Body of pancreas (tissue), 4 donors: Measurements from ENCODE around the gene CD164L2. TPM values are rescaled to one million over a fixed set of nuclear protein-coding genes. Genes with fewer than 3 reads are reported as not detected.

Experiments used
- ATAC-seq: fragments of 150-250 bp; one replicate; pipeline ENCODE4 v1.9.1; 2016
- DNase-seq, 4 donors: peaks; one replicate each; pipeline ENCODE4 v3.0.0-alpha.2; 2019
- H3K27ac ChIP-seq, 4 donors: fragments of 200-600 bp; sonication (generic); 1 replicate in 3 of 4; 2 replicates in 1 of 4; pipeline versions ENCODE4 v1.5.1 to v1.6.1; 2016 to 2019; ENCODE audit warnings: mild to moderate bottlenecking in 1 of 4, mixed read lengths in 1 of 4, moderate library complexity in 1 of 4
- H3K27me3 ChIP-seq, 2 donors: fragments of 200-600 bp; sonication (generic); one replicate each; pipeline ENCODE4 v1.6.0; 2016; ENCODE audit warnings: mild to moderate bottlenecking in 1 of 2
- H3K36me3 ChIP-seq, 2 donors: fragments of 200-600 bp; sonication (generic); replicated peaks in 1 of 2; 2 replicates each; pipeline ENCODE4 v1.5.1; 2016; ENCODE audit warnings: low read depth in 2 of 2; ENCODE audit not compliant: insufficient read depth in 1 of 2
- H3K4me1 ChIP-seq: fragments of 200-600 bp; sonication (generic); one replicate; pipeline ENCODE4 v1.6.0; 2016
- H3K4me3 ChIP-seq, 2 donors: fragments of 200-600 bp; sonication (generic); 1 replicate in 1 of 2; 2 replicates in 1 of 2; pipeline ENCODE4 v1.5.1; 2016 to 2019
- H3K9me3 ChIP-seq, 3 donors: fragments of 200-600 bp; sonication (generic); 1 replicate in 2 of 3; 2 replicates in 1 of 3; pipeline ENCODE4 v1.5.1; 2016
- POLR2A ChIP-seq, 3 donors: fragments of 450-650 bp; IDR thresholded peaks; one replicate each; pipeline ENCODE4 v1.6.1; 2016; ENCODE audit warnings: antibody characterized with exemption in 3 of 3, mild to moderate bottlenecking in 2 of 3
- WGBS, 2 donors: methylation state at CpG; one replicate each; pipeline ENCODE4 v1.1.5; 2017; 5-methylcytosine and 5-hydroxymethylcytosine counted together
- intact Hi-C: fragments of 100-400 bp; cut with DNase I; formaldehyde crosslinking; loops from one replicate; pipeline ENCODE4 v1.15.1; 2023
- total RNA-seq, 2 donors: library from RNA; depleted of rRNA; stranded (reverse); fragments of >200 nt; gene quantifications; one replicate each; pipeline ENCODE4 v1.1.0, GENCODE V29; 2016
- TF ChIP-seq, protein P1 (sequence below), 7 experiments: fragments of 450-650 bp in 4 of 7; fragments of 200-600 bp in 3 of 7; sonication (generic) in 3 of 7; IDR thresholded peaks; one replicate each; pipeline ENCODE4 v1.5.1; 2016 to 2019; ENCODE audit warnings: antibody characterized with exemption in 7 of 7

CD164L2 gene
- total RNA-seq, 2 donors from 2014 or later: 1.3 TPM; not detected in 1

DNA sequence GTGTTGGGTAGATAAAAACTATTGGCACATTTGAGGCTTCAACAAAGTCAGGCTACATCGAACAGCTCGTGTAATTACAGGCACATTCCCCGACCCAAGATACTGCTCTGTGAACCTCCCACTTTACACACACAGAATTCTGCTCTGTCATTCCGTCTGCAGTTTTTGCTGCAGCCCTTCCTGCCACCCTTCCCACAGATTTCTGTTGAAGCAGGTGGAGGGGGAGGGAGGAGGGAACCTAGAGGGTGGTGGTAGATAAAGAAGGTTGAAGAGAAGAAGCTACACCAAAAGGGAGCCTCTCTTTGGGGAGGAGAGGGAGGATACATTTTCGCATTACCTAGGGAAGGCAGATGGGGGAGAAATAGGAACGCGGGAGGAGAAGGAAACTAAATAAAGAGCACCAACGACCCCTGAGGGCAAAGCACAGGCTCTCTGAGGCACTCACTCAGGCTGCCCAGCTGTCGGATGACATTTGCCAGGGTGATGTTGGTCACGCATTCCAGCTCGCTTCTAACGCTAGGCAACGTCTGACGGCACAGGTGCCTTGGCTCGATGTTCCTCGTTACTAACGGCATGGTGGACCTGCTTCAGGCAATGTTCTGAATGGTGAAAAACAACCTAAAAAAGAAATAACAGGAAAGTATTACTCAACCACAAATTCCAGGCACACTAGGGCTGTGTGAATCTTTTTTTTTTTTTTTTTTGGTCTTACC is 45.3 kb upstream of the CD164L2 start:
- ATAC-seq (peak; percentile 40), DNase-seq (peak in 2 of 4 donors; percentile 21 to 43)
- Histone ChIP-seq H3K9me3 (no peaks in the 10 kb centered on the region), H3K4me3 (no peak overlapping the region), H3K4me1 (peaks cover 25% of the 10 kb centered on the region), H3K36me3 (peaks cover 0 to 12% of the 10 kb centered on the region in 2 donors), H3K27me3 (no peaks in the 10 kb centered on the region), H3K27ac (peak overlapping the region in 2 of 4 donors; percentile 29 to 50)
- 50 to 68% methylated on average over 17 of the region's 17 CpGs for WGBS, 2 donors
- intact Hi-C loops: no loop called here
- TF ChIP-seq, protein P1, sequence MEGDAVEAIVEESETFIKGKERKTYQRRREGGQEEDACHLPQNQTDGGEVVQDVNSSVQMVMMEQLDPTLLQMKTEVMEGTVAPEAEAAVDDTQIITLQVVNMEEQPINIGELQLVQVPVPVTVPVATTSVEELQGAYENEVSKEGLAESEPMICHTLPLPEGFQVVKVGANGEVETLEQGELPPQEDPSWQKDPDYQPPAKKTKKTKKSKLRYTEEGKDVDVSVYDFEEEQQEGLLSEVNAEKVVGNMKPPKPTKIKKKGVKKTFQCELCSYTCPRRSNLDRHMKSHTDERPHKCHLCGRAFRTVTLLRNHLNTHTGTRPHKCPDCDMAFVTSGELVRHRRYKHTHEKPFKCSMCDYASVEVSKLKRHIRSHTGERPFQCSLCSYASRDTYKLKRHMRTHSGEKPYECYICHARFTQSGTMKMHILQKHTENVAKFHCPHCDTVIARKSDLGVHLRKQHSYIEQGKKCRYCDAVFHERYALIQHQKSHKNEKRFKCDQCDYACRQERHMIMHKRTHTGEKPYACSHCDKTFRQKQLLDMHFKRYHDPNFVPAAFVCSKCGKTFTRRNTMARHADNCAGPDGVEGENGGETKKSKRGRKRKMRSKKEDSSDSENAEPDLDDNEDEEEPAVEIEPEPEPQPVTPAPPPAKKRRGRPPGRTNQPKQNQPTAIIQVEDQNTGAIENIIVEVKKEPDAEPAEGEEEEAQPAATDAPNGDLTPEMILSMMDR (IDR thresholded peaks at IDR 0.05): no peak
- TF ChIP-seq POLR2A (IDR thresholded peaks at IDR 0.05): no peak

DNA sequence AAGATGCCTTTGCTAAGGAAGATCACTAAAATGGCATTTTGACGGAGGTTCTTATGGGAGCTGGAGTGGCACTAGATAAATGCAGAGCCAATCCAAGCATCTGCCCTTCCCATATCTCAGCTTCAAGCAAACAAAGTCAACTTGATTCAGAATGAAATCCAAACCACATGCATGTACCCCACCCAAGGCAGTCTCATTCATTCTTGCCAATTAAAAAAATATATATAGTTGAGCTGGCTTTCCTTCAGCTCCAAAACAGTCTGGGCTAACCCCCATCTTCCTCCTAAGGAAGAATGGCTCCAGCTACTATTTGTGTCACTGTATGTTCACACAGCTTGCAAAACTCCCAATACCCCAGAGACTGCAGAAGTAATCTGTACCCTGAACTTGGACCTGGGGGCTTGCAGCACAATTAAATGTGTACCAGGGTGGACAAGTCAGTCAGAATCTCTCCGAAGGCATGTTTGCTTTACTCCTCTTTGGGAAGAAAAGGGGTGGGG is 44.7 kb upstream of the CD164L2 start:
- peaks cover 0 to 12% of the 10 kb centered on the region in 2 donors for H3K36me3 ChIP-seq
- peaks cover 19% of the 10 kb centered on the region for H3K4me1 ChIP-seq
- ATAC-seq: no peak
- 41 to 52% methylated on average over 2 of the region's 2 CpGs for WGBS, 2 donors
- intact Hi-C loops: no loop called here
- no peaks in the 10 kb centered on the region for H3K27me3 ChIP-seq
- TF ChIP-seq, protein P1 (IDR thresholded peaks at IDR 0.05): no peak
- no peak for TF ChIP-seq POLR2A (IDR thresholded peaks at IDR 0.05)
- H3K4me3 ChIP-seq: no peak overlapping the region
- peak overlapping the region in 2 of 4 donors; percentile 29 to 50 for H3K27ac ChIP-seq
- DNase-seq: no peak
- H3K9me3 ChIP-seq: no peaks in the 10 kb centered on the region

DNA sequence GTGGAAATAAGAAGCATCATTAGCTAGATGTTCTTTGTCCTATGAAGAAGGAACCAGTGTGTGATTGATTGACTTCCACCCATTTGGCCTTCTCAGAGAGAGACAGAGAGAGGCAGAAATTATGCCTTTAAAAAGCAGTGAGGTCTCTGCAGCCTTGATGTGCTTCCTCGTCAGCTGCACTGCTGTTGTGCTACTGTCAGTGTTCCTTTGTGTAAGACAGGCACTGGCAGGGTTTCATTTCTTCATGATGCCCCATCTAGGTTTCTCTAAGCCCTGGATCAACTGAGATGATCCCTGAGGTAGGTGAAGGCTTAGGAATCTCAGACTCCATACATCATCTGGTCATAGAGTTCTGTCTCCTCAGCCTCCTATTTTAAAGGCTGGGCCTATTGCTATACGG is 44.2 kb upstream of the CD164L2 start:
- H3K4me3 ChIP-seq: no peak overlapping the region
- peaks cover 0 to 12% of the 10 kb centered on the region in 2 donors for H3K36me3 ChIP-seq

DNA sequence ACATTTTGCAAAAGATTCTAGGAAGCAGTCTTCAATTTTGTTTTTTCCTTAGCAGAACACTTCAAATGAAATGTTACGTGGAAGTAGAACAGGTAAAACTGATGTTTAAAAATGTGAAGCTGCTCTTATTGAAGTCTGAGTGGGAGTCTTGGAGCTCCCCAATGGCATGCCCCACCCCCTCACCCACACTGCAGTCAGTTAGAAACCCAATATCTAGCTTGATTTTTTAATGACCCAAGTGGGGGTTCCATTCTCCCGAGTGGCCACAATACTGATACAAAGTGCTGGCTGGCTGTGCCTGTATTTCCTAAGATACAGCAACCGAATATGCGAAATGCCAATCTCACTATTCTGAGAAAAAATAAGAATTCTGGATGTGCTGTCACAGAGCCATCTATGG is 40.6 kb upstream of the CD164L2 start:
- no peak for DNase-seq
- no peaks in the 10 kb centered on the region for H3K4me1 ChIP-seq
- peaks cover 0 to 12% of the 10 kb centered on the region in 2 donors for H3K36me3 ChIP-seq
- TF ChIP-seq, protein P1 (IDR thresholded peaks at IDR 0.05): no peak
- TF ChIP-seq POLR2A (IDR thresholded peaks at IDR 0.05): no peak
- intact Hi-C loops: no loop called here
- no peak overlapping the region for H3K4me3 ChIP-seq
- H3K9me3 ChIP-seq: no peaks in the 10 kb centered on the region
- no peaks in the 10 kb centered on the region for H3K27me3 ChIP-seq
- 86 to 88% methylated on average over 4 of the region's 4 CpGs for WGBS, 2 donors
- no peak for ATAC-seq
- no peak overlapping the region for H3K27ac ChIP-seq

More for the DNA sequence above, 44.2 kb upstream of the CD164L2 start:
- intact Hi-C loops: no loop called here
- DNase-seq (peak in 1 of 4 donors; percentile 39), ATAC-seq (no peak)
- WGBS, 2 donors: 55 to 86% methylated on average over 2 of the region's 2 CpGs
- peak overlapping the region in 2 of 4 donors; percentile 18 to 20 for H3K27ac ChIP-seq
- no peaks in the 10 kb centered on the region for H3K9me3 ChIP-seq
- peaks cover 18% of the 10 kb centered on the region for H3K4me1 ChIP-seq
- no peaks in the 10 kb centered on the region for H3K27me3 ChIP-seq
- no peak for TF ChIP-seq POLR2A (IDR thresholded peaks at IDR 0.05)
- TF ChIP-seq, protein P1 (IDR thresholded peaks at IDR 0.05): no peak
